Mucosa of gallbladder (tissue), 1 donor: ENCODE measurements around the gene GOLGA6L7. TPM values are rescaled to one million over a fixed set of nuclear protein-coding genes. Genes with fewer than 3 reads are reported as not detected.
"Not testable (repeated sequence)": the region's sequence is repeated elsewhere in the genome, so short reads cannot be mapped to it uniquely, and the experiment has no call there.

Source experiments
- DNase-seq: peaks from one replicate; pipeline ENCODE4 v3.0.0-alpha.2; 2020; ENCODE audit warnings: low spot score
- total RNA-seq: library from RNA; stranded (reverse); gene quantifications from one replicate; pipeline ENCODE4 v1.2.1, GENCODE V29; 2021
- donor health status: DM: no; HTN: no; CAD: no.

The GOLGA6L7 gene, protein sequence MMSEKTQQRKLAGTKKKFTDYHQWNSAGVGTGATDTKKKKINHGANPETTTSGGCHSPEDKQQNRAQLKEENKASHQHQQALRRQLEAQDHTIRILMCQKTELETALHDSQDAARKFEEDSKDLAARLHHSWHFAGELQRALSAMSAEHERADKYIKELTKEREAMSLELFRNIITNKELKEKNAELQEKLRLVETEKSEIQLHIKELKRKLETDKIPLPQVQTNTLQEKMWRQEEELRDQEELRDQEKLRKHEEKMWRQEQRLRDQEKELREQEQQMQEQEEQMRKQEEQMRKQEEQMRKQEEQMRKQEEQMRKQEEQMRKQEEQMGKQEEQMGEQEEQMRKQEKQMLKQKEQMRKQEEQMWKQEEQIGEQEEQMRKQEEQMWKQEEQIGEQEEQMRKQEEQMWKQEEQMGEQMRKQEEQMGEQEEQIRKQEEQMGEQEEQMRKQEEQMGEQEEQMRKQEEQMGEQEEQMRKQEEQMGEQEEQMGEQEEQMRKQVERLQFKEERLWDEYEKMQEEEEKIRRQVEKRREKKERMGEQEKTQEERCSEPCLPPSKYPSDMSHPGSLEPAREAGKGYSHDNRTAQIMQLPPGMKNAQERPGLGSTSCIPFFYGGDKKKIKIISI
- not detected for total RNA-seq

DNA sequence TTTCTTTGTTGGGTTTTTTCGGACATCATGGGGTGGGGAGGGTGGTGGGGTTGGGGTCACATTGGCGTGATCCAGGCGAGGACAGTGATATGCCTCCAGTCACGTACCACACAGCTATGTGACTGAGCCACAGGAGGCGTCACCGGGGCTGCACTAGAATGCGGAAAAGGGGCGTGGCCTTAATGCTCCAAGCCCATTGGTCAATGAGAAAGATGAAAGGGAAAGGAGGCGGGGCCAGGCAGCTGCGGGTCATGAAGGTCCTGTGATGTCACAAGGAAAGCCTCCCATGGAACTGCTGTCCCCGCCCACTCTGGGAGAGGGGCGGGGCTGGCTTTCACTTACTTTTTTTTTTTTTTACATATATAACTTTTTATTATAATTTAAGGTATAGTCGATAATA lies at the start of gene GOLGA6L7:
Gene GOLGA6L7, minus strand, starts transcription at position 124 of the 400 bp plus-strand sequence. Its CDS starts 95 bp downstream, at position 29.
- not testable (repeated sequence) for DNase-seq

DNA sequence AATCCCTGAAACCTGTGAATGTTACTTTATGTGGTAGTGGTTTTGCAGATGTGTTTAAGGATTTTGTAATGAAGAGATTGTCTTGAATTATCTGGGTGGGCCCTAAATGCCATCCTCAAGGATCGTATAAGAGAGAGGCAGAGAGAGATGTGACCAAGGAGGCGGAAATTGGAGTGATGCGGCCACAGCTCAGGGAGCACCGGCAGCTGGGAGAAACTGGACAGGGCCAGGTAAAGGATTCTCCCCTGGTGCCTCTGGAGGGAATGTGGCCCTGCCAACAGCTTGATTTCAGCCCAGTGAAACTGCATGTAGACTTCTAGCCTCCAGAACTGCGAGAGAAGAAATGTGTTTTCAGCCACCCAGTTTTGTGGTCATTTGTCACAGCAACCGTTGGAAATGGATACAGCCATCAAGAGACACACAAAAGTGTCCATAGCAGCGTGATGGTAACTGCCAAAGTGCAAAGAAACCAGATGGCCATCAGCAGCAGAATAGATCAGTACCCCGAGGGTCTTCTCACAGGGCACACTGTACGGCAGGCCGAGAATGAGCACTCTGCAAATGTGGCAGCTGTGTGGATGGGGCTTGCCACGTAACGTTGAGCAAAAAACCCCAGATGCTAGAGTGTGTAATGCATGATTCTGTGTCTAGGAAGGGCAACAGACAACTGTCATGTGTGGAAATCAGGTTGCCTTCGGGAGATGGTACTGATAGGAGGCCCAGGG lies 49.6 kb upstream of the GOLGA6L7 start:
- no peak for DNase-seq

DNA sequence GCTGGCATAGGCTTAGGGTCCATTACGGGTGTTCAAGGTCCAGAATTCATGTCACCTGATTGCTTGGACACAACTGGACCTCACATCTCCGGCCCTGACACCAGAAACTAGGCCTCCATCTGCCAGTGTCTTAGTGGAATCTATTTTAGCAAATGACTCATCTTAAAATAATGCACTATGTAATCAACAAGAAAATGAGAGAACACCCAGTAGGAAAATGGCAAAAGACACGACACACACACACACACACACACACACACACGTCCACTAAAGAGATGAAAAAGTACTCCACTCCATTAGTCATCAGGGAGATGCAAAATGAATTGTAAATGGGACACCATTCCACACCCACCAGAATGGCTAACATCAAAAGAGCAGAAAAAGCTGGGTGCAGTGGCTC lies 48.5 kb upstream of the GOLGA6L7 start:
- no peak for DNase-seq

DNA sequence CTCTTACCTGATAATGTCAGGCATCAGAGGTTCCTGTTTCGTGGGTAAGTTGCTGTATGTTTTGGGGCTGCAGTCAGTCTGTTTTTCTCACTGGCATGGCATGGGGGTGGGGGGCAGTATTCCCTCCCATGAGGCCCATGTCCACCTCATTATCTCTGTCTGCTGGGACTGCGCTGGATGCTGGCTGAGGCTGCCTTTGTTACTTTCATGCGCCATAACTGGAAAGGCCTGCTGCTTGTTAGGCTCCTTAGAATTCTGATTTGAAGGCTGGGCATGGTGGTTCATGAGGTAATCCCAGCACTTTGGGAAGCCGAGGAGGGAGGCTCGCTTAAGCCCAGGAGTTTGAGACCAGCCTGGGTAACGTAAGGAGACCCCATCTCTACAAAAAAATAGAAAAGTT lies 47.1 kb upstream of the GOLGA6L7 start:
- no peak for DNase-seq

DNA sequence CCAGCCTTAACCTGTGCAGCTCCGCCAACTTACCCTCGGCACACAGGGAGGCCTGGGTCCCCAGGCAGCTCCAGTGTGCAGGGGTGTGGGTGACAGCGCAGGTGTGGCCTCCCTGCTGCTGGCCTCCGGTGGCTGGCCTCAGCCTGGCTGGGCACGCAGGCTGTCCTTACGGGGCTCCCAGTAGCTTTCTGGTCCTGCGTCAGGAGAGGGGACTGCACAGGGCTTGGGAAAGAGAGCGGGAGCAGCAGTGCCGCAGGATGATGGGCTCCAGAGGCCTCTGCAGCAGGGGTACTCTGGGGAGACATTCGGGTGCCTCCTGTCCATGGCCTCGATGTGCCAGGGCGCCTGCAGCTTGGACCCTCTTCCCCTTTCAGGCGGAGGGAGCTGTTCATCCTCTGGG lies 46.7 kb upstream of the GOLGA6L7 start:
- DNase-seq: no peak

DNA sequence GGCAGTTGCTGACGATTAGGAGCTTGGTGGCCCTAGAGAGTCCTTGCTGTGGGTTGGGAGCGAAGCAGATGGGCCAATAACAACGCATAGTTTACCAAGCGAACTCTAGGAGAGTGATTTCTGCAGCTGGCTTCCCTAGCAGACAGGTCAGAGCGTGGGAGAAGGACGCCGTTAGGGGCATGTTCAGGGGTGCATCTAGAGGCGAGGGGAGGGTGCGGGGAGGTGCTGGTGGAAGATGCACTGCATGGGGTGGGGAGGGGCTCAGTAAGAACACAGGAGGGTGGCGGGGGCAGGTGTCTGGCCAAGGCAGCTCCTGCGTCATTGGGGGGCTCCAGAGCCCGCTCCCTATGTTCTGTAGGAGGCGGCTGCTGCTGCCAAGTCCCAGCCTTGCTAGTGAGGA lies 46.2 kb upstream of the GOLGA6L7 start:
- no peak for DNase-seq

DNA sequence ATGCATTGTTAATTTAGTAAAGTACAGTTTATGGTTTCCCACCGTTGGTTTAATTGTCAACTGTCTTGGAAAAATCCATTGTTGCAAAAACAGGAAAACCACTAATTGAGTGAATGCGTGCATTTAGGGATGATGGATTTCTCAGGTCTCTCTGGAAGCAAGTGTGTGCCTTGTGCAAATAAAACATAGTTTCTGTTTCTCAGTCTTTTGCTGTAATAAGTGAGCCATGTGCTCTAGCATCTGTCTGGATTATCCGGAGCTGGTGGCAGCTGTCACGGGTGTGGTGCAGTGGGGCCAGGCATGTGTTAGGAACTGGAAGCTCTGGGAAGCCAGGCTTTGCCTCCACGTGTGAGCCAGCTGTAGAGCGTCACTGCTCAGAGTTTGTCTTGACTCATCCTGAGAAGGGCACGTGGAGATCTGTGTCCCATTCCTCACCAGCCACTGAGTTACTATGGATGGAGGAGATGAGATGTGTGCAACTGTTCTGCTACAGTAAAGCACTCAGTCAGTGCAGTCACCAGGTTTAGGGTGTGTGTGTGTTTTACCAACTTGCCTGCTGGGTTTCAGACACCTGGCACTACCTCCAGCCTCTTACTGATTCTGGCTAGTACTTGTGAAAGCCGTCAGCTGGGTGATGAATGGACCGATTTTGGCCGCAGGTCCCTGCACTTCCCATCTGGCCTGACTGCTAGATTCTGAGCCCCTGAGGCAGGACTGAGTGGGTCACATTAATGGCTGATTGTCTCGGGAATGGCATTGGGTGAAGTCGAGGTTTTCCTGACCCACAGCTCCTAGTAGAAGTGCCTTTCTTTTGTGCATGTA lies 44.6 kb upstream of the GOLGA6L7 start:
- no peak for DNase-seq

DNA sequence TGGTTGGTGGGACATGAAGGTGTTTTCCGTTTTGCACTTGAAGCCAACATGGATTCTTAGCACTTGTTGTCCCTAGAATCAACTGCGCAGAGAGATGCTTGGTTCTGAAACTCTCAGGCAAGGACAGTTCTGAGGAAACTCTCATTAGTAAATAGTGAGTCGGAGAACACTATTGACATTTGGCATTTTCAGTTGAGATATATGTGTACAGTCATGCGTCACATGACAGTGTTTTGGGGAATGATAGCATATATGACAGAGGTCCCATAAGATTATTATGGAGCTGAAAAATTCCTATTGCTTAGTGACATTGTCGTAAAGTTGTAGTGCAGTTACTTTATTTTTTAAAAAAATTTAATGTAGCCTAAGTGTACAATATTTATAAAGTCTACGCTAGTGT lies 43.1 kb upstream of the GOLGA6L7 start:
- DNase-seq: no peak

DNA sequence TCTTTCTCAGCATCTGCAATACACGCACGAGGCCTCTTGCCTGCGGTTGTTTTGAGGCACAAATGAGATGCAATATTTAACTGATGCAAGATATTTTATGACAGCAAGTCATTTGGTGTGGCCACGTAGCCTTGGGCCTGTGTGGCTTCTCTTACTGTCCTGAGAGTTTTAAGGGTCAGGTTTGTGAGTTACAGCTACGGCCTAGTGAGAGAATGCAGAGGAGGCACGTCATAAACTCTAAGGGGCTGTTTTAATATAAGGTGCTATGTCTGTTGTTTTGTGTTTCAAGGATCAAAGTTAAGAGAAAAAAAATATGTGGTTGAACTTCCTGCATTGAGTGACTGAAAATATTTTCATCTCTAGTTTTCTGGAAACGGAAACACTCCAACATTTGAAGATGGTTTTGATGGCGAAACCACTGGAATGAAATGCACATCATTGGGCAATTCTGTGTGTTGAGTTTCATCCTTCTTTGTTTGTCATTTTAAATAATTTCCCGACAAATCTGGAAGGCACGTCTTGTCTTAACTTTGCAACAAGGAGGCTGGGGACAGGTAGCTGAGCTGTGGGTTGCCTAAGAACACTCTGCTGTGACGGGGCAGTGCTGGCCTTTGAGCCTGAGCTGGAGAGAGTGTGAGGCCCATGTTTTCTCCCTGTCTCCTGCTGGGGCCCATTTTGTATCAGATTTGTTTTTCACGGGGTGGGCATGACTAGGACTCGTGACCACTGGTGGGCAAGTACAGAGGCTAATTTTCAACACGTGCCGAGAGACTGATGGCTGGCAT lies 42.5 kb upstream of the GOLGA6L7 start:
- DNase-seq: no peak

DNA sequence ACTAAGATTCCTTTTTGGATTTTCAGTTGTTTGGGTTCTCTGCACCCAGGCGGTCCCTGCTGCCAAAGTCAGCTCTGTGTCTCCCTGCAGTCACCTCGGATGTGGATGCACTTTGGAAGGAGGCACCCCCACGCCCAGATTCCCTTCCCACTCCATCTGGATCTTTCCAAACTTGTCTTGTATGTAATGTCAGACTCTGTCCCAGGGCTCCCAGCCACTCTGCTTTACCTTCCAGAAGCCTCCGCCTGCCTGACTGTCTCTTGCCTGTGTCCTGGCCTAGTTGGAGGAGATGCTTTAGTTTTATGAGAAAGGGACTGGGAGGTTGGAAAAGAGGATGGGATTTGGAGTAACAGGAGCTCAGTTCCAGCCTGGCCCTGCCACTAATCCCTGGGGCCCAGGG lies 41.8 kb upstream of the GOLGA6L7 start:
- DNase-seq: not testable (repeated sequence)

DNA sequence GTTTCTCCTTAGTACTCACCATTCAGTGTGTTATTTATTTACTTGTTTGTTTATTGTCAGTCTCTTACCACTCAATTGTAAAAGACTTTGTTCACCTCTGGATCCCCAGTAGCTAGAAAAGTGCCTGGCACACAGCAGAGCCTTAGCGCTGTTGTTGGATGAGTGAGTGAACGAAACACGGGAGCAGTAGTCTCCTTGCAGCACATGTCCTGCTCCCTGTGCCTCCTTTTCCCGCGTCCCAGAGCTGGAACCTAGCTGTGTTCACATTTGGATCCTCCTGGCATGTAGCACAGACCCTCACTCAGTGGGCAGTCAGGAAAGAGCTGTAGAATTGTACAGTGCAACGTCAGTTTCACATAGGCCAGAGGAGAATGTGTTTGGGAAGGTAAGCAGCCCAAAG lies 41.4 kb upstream of the GOLGA6L7 start:
- DNase-seq: not testable (repeated sequence)

DNA sequence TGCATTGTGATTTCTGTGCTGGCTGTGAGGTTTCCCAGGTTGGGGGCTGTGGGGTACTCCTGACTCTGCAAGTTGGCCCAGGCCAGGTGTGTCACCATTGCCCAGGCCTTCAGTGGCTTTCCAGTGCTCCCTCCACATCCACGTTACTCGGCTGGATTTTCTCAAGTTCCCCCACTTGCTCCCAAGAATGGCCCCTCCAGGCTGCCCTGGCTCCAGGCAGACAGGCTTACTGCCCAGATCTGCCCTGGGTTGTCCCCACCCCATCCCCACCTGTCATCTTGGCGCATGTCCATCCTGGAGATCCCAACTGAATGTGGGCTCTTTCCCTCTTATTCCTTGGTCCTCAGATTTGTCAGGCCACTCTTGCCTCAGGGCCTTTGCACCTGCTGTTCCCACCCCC lies 40.9 kb upstream of the GOLGA6L7 start:
- DNase-seq: no peak

DNA sequence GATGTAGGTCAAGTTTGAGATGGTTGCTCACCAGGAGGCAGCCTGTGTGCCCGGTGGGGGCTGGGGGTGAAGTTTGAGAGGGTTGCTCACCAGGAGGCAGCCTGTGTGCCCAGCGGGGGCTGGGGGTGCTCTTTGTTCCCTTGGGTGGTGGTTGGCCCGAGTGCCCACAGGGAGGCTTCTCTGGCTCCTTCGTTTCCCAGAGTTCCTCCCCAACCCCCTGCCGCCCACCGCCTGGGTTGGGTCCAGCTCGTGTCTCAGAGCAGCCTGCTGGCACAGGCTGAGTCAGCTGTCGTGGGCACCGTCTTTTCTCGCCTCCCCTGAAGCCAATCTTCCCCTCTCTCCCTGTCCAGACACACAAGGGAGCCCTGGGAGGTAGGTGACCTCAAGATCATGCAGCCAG lies 40.5 kb upstream of the GOLGA6L7 start:
- no peak for DNase-seq

DNA sequence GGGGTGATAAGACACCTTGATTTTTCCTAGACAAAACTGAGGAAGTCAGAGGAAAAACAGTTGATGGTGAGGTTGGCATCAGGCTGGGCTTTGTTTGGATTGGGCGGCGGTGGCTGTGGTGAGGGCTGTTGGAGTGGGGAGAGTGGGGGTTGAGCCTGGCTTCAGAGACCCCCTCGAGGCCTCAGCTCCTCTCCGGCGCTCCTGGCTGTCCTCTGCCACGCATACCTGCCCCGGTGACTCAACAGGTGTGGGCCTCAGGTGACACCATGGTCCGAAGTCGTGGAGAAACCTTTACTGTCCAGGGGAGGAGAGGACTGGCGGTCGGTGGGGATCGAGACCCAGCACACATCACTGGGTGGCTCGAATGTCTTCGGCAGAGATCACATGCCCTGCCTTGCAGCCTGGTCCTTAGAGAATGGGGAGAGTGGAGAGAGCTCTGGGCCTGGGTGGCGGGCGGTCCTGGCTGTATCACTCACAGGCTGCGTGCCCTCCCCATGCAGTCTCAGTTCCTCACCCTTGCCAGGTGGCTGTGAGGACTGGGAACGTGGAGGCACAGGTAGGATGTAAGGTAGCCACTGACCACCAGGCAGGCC lies 40.0 kb upstream of the GOLGA6L7 start:
- DNase-seq: no peak

DNA sequence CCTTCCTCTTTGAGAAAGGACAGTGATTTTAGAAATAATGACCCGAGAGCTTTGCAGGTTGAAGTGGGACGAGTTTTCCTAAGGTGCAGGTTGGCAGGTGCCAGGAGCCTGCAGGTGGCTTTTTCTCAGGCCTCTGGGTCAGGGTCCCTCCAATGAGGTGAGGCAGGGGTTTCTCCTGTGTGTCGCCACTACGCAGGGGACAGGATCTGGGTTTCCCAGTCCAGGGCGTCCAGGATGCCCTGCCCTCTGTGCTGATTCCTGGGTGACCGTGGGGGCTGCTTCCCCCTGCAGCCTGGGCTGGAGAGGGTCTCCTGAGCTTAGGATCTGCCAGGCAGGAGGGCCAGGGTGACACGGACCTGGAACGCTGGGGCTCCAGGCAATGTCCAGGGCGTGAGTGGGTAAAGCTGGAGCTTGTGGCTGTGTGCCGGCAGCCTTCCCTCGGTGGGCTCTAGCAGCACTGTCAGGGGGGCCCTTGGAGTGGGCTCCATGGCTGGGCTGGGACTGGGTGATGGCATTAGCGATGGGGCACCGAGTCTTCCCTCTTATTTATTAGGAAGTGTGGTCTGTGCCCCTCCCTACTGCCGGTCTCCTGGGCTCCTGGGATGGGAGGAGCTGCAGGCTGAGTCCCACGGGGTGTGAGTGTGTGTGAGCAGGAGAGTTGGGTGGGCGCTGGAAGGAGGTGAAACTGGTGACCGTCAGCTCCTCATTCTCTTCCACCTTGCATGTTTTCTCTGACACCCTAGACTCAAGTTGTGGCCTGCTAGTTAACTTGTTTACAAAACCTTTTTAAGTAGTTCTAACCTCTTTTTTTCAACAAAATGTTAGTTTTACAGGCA lies 39.1 kb upstream of the GOLGA6L7 start:
- no peak for DNase-seq

DNA sequence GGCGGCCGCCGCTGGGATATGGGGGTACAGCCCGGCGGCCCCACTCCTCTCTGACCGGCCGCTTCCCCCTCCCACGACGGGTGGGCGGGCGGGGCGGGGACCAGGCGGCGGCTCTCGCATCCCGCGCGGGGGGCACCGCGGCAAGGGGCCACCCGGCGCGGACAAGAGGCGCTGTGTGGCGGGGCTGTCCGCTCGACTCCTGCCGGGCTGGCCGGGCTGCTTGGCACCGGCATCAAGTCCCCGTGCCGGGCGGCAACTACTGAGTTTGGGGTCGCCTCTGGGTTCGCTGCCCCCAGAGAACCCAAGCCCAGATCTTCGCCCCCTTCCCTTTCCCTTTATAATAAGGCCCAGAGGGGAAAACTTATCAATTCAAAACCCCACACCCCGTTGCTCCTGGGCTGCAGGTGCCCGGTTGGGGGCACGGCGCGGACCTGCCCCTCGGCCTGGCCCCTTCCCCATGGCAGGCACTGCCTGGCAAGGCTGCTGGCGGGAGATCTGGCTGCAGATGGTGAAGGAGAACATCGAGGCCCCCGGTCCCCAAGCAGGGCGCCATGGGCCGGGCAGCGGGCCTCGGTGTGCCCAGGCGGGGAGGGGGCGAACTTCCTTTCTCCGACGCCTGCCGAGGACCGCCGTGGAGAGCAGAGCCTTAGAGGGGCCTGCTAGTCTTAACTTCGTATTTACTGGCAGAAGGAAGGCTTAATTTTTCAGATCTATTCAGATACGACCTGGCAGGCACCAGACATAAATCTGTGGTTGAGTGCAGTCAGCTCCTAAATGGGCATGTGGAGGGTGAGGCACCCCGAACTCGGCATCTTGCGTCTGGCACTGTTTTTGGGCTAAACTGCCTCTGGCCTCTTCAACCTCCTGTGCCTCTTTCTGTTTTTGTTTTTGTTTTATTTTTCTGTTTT lies 38.2 kb upstream of the GOLGA6L7 start:
- no peak for DNase-seq

DNA sequence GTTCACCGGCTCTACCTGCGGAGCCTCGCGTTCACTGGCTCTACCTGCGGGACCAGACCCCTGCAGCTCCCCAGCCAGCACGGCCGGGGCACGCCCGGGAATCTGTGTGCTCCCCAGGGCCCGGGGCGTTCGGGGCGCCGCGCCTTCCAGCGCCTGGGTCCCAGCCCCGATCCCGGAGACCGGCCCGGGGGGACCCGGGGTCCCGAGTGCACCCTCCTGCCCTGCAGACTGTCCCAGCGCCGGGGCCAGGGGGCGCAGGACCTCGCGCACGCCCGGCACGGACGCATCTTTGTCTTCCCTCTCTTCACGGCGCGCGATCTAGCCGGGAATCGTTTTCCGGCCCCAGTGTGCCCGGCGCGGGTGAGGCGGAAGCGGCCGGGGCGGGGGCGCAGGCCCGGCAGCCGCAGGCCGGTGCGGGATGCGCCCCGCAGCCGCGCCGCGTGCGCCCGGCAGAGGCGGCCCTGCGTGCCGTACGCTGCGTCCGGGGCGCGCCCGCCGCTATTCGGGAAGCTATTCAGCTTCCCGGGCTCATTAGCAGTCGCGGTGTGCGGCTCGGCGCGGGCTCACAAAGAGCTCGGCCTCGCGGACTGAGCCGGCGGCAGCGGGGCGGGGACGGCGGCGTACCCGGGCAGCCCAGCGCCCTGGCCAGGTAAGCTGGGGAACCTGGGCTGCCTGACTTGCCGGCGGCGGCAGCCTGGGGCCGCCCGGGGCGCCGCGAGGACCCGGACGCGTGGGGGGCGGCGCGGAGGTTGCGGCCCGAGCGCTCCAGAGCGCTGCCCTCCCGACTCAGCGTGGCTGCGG lies 37.4 kb upstream of the GOLGA6L7 start, which contains the start of gene APBA2:
Gene APBA2, plus strand, starts transcription at position 345 of the 801 bp plus-strand sequence. CDS start 167,911 bp downstream, outside the sequence.
- no peak for DNase-seq
